BE2C (cell line): ENCODE results near the gene WNT2B.

Experiments
- DNase-seq: peaks from one replicate; pipeline ENCODE4 v3.0.0-alpha.2; 2020
- H3K27me3 ChIP-seq: fragments of 250-450 bp; sonication (Bioruptor Pico); 2 replicates; pipeline ENCODE4 v1.5.1; 2020; ENCODE audit warnings: mild to moderate bottlenecking
- H3K36me3 ChIP-seq: fragments of 250-450 bp; sonication (Bioruptor Pico); 2 replicates; pipeline ENCODE4 v1.5.1; 2020; ENCODE audit warnings: mild to moderate bottlenecking
- H3K4me1 ChIP-seq: fragments of 250-450 bp; sonication (Bioruptor Pico); 2 replicates; pipeline ENCODE4 v1.5.1; 2020
- H3K4me3 ChIP-seq: 2 replicates; pipeline ENCODE4 v1.5.1; 2011; ENCODE audit warnings: low read depth, low read length
- H3K9me3 ChIP-seq: fragments of 250-450 bp; sonication (Bioruptor Pico); 2 replicates; pipeline ENCODE4 v1.5.1; 2020
- TF ChIP-seq, protein P1 (sequence below): IDR thresholded peaks from 2 replicates; pipeline ENCODE4 v1.5.1; 2012; ENCODE audit warnings: mild to moderate bottlenecking, low read depth, low read length

The WNT2B gene

DNA sequence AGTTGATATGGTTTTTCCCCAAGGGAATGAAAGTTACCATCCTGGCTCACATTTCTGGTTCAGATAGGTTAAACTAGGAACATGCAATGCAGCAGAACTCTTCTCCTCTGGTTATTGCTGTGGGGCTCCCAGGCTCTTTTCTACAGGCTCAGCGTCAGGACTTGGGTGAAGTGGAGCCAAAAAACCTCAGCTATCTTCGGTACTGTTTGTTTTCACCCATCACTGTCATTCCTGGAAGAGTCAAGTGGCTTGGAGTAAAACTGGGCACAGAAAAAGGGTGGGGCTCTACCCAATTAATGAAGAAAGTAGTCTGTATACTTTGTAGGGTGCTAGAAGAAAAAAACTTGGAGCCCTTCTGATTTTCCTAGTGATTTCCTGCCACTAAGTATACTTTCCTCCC lies 9.4 kb downstream of the WNT2B start:
- no peaks in the 10 kb centered on the region for H3K36me3 ChIP-seq
- no peaks in the 10 kb centered on the region for H3K27me3 ChIP-seq
- no peaks in the 10 kb centered on the region for H3K9me3 ChIP-seq

GRCh38 chr1:112520166-112520565 lies 11.4 kb downstream of the WNT2B start:
- no peak for DNase-seq
- Histone ChIP-seq H3K36me3 (no peaks in the 10 kb centered on the region), H3K9me3 (no peaks in the 10 kb centered on the region), H3K4me1 (no peaks in the 10 kb centered on the region), H3K4me3 (no peak overlapping the region), H3K27me3 (no peaks in the 10 kb centered on the region)
- TF ChIP-seq, protein P1, sequence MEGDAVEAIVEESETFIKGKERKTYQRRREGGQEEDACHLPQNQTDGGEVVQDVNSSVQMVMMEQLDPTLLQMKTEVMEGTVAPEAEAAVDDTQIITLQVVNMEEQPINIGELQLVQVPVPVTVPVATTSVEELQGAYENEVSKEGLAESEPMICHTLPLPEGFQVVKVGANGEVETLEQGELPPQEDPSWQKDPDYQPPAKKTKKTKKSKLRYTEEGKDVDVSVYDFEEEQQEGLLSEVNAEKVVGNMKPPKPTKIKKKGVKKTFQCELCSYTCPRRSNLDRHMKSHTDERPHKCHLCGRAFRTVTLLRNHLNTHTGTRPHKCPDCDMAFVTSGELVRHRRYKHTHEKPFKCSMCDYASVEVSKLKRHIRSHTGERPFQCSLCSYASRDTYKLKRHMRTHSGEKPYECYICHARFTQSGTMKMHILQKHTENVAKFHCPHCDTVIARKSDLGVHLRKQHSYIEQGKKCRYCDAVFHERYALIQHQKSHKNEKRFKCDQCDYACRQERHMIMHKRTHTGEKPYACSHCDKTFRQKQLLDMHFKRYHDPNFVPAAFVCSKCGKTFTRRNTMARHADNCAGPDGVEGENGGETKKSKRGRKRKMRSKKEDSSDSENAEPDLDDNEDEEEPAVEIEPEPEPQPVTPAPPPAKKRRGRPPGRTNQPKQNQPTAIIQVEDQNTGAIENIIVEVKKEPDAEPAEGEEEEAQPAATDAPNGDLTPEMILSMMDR, result no peak

More for the DNA sequence above, 9.4 kb downstream of the WNT2B start:
- TF ChIP-seq, protein P1, result no peak
- no peak for DNase-seq
- no peak overlapping the region for H3K4me3 ChIP-seq
- H3K4me1 ChIP-seq, result no peaks in the 10 kb centered on the region

DNA sequence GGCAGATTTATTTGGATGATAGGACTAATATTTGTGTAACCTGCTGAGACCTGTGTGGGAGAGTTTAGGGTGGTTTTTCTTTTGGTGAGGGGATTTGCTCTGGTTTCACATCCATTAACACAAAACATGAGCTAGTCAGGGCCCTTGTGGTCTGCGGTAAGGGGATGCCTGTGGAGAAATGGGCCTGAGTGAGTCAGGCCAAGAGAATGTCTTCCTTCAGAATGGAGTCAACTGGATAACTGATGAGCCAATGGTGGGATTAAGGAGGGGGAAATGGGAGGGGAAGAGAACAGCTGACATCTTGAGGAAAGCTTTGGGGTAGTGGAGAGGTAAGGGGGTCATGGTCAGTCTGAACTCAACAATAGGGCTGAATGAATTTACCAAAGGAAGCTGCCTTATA lies 13.9 kb downstream of the WNT2B start:
- DNase-seq, result no peak
- Histone ChIP-seq H3K9me3 (no peaks in the 10 kb centered on the region), H3K4me3 (no peak overlapping the region), H3K27me3 (no peaks in the 10 kb centered on the region), H3K4me1 (no peaks in the 10 kb centered on the region), H3K36me3 (no peaks in the 10 kb centered on the region; the same call in 1 of the 2 replicates)
- TF ChIP-seq, protein P1, result no peak

DNA sequence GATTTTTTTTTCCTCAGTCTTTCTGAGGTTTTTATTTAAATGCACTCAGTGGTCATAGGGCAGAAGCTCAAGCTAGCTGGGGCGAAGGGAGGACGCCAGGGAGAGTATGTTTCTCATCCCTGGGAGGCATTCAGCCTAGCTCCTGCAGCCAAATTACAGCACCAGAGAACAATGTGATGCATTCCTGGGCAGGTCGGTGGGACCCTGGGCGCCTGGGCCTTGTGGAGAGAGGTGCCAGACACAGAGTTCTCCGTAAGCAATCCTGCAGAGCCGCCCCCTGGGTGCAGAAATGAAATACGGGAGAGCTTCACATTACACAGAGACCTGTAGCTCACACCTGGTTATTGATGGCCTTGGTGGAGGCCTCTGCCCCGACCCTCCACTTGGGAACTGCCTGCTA lies 15.5 kb downstream of the WNT2B start:
- H3K36me3 ChIP-seq, result no peaks in the 10 kb centered on the region; the same call in 1 of the 2 replicates
- DNase-seq, result no peak

DNA sequence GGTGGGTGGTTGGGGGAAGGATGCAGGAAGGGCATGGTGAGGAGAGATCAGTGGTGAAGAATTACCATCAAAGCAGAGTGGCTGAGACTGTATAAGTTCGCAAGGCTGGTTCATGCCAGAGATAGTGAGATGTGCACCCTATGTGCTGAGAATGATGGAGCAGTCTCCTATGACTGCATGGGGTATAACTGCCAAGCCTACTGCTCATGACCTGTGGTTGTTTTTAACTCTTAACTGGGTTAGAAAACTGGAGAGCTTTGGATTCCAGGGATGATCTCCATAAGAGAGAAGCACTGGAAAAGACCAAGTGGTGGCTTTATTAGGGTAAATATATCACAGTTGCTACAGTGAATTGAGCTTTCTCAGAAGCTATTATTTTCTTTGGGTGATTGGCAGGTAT lies 16.2 kb downstream of the WNT2B start:
- H3K9me3 ChIP-seq, result no peaks in the 10 kb centered on the region
- H3K27me3 ChIP-seq, result no peaks in the 10 kb centered on the region
- no peak overlapping the region for H3K4me3 ChIP-seq
- no peaks in the 10 kb centered on the region; the same call in 1 of the 2 replicates for H3K36me3 ChIP-seq
- DNase-seq, result no peak
- no peaks in the 10 kb centered on the region for H3K4me1 ChIP-seq
- TF ChIP-seq, protein P1, result no peak

More for the DNA sequence above, 15.5 kb downstream of the WNT2B start:
- H3K9me3 ChIP-seq, result no peaks in the 10 kb centered on the region
- TF ChIP-seq, protein P1, result no peak
- no peaks in the 10 kb centered on the region for H3K27me3 ChIP-seq
- H3K4me3 ChIP-seq, result no peak overlapping the region
- H3K4me1 ChIP-seq, result no peaks in the 10 kb centered on the region

DNA sequence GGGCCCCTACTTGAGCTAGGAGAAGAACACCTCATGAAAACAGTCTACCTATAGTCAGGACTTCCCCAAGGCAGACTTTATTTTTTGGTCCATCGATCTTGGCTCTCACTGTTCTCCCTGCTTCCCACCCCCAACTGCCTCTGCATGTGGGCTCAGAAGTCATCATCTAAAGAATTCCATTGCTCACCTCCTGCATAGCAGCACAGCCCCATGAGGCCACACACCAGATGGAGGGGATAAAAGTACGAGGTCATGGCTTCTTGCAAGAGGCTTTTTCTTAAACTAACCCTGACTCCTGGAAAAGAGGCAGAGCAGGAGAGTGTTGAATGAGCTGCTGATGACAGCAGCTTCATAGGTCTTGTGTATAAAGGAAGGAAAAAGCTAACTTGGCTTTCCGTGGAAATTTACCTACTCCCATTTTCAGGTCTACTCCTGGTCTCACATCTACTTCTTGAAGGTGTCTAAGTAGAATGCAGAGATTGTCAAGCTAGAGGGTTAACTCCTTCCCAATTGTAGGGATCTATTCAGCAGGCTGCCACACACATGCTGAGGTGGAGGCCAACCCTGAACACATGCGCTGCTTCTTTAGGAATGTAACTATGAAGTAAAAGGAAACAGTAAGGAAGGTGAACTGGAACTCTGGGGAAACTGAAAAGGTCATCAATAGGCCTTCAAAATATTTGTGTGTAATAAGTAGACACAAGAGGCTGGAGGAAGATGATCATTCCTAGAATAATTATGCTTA lies 18.7 kb downstream of the WNT2B start:
- Histone ChIP-seq H3K4me3 (no peak overlapping the region), H3K27me3 (no peaks in the 10 kb centered on the region), H3K4me1 (no peaks in the 10 kb centered on the region), H3K36me3 (no peaks in the 10 kb centered on the region; the same call in 1 of the 2 replicates), H3K9me3 (no peaks in the 10 kb centered on the region)
- TF ChIP-seq, protein P1, result no peak
- DNase-seq, result no peak
